VCaP (cell line): ENCODE results near the gene ADGRB3.

Experiments used
- H3K27ac ChIP-seq: fragments of 450-650 bp; 2 replicates; pipeline ENCODE4 v1.5.1; 2017
- TF ChIP-seq, protein P1 (sequence below): fragments of 450-650 bp; conservative IDR thresholded peaks from 2 replicates; pipeline ENCODE4 v1.5.1; 2017; ENCODE audit warnings: mild to moderate bottlenecking, moderate library complexity

Gene ADGRB3

DNA sequence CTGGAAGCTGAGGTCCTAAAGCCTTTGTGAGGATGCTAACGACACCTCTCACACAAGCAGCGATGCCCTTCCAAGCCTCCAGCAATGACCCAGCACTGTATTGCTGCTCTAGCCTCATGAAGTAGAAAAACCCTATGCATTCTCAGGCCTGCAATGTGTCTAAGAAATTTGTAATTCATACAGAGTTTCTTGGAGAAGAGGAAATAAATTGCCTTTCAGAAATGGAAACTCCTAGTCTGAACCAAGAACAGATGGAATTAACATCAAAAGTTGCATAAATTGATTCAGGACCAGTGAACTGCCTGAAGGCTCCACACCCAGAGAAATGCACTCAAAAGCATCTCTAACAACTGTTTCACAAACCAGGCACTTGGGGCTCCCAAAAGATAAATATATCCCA is 353.6 kb downstream of the ADGRB3 start:
- TF ChIP-seq, protein P1, sequence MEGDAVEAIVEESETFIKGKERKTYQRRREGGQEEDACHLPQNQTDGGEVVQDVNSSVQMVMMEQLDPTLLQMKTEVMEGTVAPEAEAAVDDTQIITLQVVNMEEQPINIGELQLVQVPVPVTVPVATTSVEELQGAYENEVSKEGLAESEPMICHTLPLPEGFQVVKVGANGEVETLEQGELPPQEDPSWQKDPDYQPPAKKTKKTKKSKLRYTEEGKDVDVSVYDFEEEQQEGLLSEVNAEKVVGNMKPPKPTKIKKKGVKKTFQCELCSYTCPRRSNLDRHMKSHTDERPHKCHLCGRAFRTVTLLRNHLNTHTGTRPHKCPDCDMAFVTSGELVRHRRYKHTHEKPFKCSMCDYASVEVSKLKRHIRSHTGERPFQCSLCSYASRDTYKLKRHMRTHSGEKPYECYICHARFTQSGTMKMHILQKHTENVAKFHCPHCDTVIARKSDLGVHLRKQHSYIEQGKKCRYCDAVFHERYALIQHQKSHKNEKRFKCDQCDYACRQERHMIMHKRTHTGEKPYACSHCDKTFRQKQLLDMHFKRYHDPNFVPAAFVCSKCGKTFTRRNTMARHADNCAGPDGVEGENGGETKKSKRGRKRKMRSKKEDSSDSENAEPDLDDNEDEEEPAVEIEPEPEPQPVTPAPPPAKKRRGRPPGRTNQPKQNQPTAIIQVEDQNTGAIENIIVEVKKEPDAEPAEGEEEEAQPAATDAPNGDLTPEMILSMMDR: no peak
- no peak overlapping the region for H3K27ac ChIP-seq

DNA sequence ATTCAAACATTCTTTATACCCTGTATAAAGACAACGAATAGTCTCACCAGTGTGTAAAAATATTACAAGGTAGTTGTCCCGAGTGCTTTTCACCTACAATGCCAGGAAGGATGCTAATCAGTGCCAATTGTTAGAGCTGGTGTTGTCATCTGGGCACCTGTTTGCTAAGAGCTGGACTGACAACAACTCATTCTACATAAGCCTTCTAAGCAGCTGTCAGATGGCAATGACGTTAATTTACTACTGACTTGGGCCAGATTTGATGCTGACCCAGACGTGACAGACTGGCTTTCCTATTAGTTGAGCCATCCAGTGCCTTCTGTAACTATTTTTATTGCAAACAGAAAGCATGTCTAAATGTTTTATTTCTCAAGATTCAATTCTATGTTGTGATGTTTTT is 355.2 kb downstream of the ADGRB3 start:
- TF ChIP-seq, protein P1: no peak
- no peak overlapping the region for H3K27ac ChIP-seq

DNA sequence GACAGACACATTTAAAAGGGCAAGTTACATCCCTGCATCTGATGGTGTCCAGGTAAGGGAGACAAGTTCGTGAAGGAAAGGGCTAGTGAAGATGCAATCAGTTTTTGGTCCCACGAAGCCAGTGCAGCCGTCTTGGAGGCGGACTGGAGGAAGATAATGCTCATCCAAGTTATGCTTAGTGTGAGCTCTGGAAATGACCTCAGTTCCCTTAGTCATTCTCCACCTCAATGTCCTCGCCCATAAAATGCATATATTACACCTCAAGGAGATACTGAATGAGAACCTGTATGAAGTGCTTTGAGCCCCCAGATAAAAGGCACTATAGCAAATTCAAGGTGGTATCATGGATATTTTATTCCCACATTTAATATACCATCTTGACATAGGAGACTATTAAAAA is 358.8 kb downstream of the ADGRB3 start:
- TF ChIP-seq, protein P1: no peak
- no peak overlapping the region for H3K27ac ChIP-seq

DNA sequence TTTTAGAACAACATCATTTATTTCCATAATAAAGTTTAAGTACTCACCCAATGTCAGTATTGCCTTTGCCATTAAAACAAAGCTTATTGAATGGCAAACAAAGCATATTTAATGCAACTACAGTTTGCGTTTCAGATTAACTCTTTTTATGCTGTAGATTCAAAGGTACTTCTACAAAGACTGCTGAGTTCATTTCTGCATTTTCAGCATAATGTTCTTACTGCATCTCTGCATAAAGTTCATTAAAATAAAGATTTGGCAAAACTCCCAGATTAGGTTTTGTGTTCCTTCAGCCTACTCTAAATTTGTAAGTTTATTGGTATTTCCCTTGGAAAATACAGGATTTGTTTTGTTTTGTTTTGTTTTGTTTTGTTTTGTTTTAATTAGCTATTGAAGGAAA is 359.4 kb downstream of the ADGRB3 start:
- H3K27ac ChIP-seq: no peak overlapping the region
- TF ChIP-seq, protein P1: no peak

DNA sequence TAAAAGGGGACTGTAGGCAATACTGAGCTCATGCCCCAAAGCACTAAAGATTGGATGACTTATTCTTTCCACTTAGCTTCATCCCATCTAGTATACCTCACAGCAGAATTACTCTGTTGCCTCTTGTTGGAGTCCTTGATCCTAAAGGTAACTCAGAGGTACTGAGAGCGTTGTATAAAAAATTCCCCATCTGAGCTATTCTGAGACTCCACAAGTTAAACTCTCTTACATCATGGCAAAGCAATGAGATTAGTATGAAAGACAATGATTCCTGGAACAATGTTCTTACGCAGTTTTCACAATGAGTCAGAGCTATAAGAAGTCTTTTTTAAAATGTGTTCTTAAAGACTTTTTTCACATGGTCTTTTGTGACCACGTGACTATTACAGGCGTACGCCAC is 370.1 kb downstream of the ADGRB3 start:
- TF ChIP-seq, protein P1: no peak

DNA sequence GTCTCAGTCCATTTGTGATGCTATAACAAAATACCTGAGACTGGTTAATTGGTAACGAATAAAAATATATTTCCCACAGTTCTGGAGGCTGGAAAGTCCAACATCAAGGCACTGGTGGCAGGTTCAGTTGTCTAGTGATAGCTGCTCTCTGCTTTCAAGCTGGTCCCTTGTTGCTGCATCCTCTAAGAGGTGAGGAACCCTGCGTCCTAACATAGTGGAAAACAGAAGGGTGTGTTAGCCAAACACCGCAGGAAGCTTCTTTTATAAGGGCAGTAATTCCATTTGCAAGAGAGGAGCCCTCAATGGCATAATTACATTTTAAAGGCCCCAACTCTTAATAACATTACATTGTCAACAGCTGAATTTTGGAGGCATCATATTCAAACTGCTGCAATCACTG is 372.7 kb downstream of the ADGRB3 start:
- TF ChIP-seq, protein P1: no peak
- no peak overlapping the region for H3K27ac ChIP-seq

More for the DNA sequence above, 370.1 kb downstream of the ADGRB3 start:
- H3K27ac ChIP-seq: no peak overlapping the region

DNA sequence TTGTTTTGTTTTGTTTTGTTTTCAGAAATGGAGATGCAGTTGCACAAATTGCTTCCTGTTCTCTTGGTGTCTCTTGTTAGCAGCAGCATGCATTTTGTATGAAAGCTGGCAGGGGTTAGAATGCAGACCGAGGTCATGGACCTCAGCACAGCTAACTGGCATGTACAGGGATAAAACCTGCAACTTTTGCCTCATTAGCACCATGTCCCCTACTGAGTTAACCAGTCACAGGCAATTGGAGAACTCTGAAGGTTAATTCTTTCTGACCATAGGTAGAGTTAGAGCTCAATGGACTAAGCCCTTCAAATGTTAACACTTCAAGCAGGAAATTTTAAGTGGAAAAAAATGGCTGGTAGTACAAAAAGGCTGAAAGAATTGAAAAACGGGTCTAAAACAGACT is 377.1 kb downstream of the ADGRB3 start:
- TF ChIP-seq, protein P1: no peak
- H3K27ac ChIP-seq: no peak overlapping the region

DNA sequence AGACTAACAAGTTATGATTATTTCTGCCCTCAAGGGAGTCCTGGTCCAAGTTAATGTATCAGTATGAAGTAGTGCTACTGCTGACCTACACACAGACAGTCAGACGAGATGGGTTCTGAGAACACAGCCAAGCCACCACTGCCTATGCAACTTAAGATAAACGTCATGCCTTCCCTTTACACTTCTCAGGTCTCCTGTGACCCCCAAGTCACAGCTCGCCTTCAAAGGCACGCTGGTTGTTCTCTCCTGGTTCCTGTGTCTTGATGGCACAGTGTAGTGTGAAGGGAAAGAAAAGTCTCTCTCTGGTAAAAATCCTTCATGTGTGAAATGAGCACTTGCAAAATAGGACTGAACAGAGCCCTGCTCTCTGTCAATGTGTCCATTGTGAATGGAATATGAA is 377.8 kb downstream of the ADGRB3 start:
- no peak overlapping the region for H3K27ac ChIP-seq
- TF ChIP-seq, protein P1: no peak
